ENCODE measurements around the gene CIB2. TPM values are rescaled to one million over a fixed set of nuclear protein-coding genes. Genes with fewer than 3 reads are reported as not detected.

Gene CIB2
- polyA plus RNA-seq, 2 of the 4 experiments (the other 2 are of a cell fraction) = 21.2 to 25.3 TPM

DNA sequence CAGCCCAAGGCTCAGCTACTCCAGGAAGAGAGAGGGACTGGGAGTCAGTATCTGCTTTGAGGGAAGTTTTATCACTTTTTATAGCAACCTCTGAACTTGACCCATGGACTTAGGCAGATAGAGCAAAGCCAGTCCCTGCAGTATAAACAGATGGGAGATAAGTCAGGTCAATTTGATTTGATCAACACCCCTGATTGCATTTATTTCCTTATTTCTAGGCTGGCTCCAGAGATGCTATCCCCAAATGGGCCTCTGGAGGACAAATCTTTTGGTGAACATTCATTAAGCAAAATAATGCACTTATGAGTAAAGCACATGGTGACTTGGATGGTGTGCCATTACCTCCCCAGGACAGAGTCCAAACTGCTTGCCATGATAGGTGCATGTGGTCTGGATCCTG, 9.0 kb upstream of the CIB2 start:
- POLR2A ChIA-PET = no interaction called here
- FAIRE-seq (no peak), ATAC-seq (peak in 1 of 2 experiments; percentile 48; a peak in 2 of 6 replicates), DNase-seq (ENCODE audit: low read depth in 1 of 2, low spot score in 1 of 2) (no peak)
- H3K27ac ChIP-seq = no peak overlapping the region
- H3K4me1 ChIP-seq = no peaks in the 10 kb centered on the region
- TF ChIP-seq, protein P1, sequence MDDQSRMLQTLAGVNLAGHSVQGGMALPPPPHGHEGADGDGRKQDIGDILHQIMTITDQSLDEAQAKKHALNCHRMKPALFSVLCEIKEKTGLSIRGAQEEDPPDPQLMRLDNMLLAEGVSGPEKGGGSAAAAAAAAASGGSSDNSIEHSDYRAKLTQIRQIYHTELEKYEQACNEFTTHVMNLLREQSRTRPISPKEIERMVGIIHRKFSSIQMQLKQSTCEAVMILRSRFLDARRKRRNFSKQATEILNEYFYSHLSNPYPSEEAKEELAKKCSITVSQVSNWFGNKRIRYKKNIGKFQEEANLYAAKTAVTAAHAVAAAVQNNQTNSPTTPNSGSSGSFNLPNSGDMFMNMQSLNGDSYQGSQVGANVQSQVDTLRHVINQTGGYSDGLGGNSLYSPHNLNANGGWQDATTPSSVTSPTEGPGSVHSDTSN (IDR thresholded peaks at IDR 0.05) = no peak
- TF ChIP-seq NPAS2 (CRISPR knock-in tag; IDR thresholded peaks at IDR 0.05; ENCODE audit: borderline replicate concordance) (no peak), EHF (CRISPR knock-in tag; IDR thresholded peaks at IDR 0.05) (no peak), HEYL (CRISPR knock-in tag; IDR thresholded peaks at IDR 0.05) (no peak), EP300 (IDR thresholded peaks at IDR 0.05) (no peak), HOXB5 (CRISPR knock-in tag; IDR thresholded peaks at IDR 0.05) (no peak), HOXA7 (CRISPR knock-in tag; IDR thresholded peaks at IDR 0.05) (no peak), ZFP36 (IDR thresholded peaks at IDR 0.05; ENCODE audit: borderline replicate concordance, partially characterized antibody) (no peak), ESRRA (IDR thresholded peaks at IDR 0.05; ENCODE audit: borderline replicate concordance, low read length) (no peak), NR3C1 (IDR thresholded peaks at IDR 0.05) (no peak), KDM5A (IDR thresholded peaks at IDR 0.05) (no peak), RNF2 (IDR thresholded peaks at IDR 0.05; ENCODE audit: borderline replicate concordance, low read depth) (no peak)
- TF ChIP-seq, protein P2, sequence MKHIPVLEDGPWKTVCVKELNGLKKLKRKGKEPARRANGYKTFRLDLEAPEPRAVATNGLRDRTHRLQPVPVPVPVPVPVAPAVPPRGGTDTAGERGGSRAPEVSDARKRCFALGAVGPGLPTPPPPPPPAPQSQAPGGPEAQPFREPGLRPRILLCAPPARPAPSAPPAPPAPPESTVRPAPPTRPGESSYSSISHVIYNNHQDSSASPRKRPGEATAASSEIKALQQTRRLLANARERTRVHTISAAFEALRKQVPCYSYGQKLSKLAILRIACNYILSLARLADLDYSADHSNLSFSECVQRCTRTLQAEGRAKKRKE (CRISPR knock-in tag; IDR thresholded peaks at IDR 0.05; ENCODE audit: low read depth) = no peak
- CTCF ChIA-PET = interaction anchor here (1.0 to 5.9 kb wide), 5 partner anchors 9 to 101 kb away, joined by 3 to 31 read pairs (median 10); partner anchors contain the start of gene CIB2
- H3K4me2 ChIP-seq = no peak overlapping the region
- H3K4me3 ChIP-seq = no peak overlapping the region
- H3K9me3 ChIP-seq = no peaks in the 10 kb centered on the region

DNA sequence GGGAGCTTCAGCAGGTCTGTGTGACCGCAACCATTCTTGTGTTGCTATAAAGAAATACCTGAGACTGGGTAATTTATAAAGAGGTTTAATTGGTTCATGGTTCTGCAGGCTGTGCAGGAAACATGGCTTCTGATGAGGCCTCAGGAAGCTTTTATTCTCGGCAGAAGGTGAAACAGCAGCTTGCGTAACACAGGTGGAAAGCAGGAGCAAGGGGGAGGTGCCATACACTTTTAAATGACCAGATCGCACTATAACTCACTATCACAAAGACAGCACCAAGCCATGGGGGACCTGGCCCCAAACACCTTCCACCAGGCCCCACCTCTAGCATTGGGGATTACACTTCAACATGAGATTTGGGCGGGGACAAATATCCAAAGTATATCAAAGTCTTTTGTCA, 8.3 kb upstream of the CIB2 start:
- ChIA-PET POLR2A (interaction anchor here (1.3 to 1.5 kb wide), 2 partner anchors 9 to 10 kb away, joined by 6 to 10 read pairs; partner anchors contain the start of genes CIB2 and IDH3A), CTCF (interaction anchor here (1.0 to 5.9 kb wide), 12 partner anchors 9 to 103 kb away, joined by 3 to 31 read pairs (median 4); partner anchors contain the start of genes CIB2 and IDH3A)
- FAIRE-seq = no peak

DNA sequence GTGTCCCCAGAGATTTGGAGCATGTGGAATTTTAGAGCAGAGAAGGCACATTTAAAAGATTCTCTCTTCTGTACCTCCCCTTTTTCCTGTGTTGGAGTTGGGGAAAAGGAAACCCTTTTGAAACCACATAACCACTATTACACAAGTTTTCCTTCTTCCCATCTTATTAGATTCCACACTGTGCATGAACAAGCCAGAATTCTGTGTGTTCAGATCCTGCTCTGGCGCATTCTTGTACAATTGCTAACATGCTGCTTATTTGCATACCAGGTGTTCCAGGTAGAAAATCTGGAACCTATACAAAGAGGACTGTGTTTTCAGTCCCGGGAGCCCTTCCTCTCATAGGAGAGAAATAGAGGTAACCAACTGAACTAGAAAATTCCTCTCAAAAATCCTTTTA, 2.6 kb upstream of the CIB2 start:
- no peak overlapping the region for H3K27ac ChIP-seq
- no peak for TF ChIP-seq RCOR1 (IDR thresholded peaks at IDR 0.05; ENCODE audit: low read depth, low read length)
- no peak for TF ChIP-seq ZNF302 (CRISPR knock-in tag; IDR thresholded peaks at IDR 0.05)
- TF ChIP-seq MAZ (IDR thresholded peaks at IDR 0.05; ENCODE audit: borderline replicate concordance, low read depth, low read length) = no peak
- TF ChIP-seq, protein P3, sequence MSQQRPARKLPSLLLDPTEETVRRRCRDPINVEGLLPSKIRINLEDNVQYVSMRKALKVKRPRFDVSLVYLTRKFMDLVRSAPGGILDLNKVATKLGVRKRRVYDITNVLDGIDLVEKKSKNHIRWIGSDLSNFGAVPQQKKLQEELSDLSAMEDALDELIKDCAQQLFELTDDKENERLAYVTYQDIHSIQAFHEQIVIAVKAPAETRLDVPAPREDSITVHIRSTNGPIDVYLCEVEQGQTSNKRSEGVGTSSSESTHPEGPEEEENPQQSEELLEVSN (IDR thresholded peaks at IDR 0.05; ENCODE audit: borderline replicate concordance, low read depth) = no peak
- no peak for TF ChIP-seq EHMT2 (IDR thresholded peaks at IDR 0.05; ENCODE audit: low read depth)
- TF ChIP-seq PHF8 (IDR thresholded peaks at IDR 0.05; ENCODE audit: borderline replicate concordance, low read depth) = no peak
- no peak for TF ChIP-seq POLR2AphosphoS2 (conservative IDR thresholded peaks at IDR 0.05; ENCODE audit: low read length)
- no peak for TF ChIP-seq NR3C1 (IDR thresholded peaks at IDR 0.05)
- TF ChIP-seq, protein P4, sequence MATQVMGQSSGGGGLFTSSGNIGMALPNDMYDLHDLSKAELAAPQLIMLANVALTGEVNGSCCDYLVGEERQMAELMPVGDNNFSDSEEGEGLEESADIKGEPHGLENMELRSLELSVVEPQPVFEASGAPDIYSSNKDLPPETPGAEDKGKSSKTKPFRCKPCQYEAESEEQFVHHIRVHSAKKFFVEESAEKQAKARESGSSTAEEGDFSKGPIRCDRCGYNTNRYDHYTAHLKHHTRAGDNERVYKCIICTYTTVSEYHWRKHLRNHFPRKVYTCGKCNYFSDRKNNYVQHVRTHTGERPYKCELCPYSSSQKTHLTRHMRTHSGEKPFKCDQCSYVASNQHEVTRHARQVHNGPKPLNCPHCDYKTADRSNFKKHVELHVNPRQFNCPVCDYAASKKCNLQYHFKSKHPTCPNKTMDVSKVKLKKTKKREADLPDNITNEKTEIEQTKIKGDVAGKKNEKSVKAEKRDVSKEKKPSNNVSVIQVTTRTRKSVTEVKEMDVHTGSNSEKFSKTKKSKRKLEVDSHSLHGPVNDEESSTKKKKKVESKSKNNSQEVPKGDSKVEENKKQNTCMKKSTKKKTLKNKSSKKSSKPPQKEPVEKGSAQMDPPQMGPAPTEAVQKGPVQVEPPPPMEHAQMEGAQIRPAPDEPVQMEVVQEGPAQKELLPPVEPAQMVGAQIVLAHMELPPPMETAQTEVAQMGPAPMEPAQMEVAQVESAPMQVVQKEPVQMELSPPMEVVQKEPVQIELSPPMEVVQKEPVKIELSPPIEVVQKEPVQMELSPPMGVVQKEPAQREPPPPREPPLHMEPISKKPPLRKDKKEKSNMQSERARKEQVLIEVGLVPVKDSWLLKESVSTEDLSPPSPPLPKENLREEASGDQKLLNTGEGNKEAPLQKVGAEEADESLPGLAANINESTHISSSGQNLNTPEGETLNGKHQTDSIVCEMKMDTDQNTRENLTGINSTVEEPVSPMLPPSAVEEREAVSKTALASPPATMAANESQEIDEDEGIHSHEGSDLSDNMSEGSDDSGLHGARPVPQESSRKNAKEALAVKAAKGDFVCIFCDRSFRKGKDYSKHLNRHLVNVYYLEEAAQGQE (IDR thresholded peaks at IDR 0.05) = no peak
- no peak for TF ChIP-seq KDM5A (IDR thresholded peaks at IDR 0.05)
- no peak for TF ChIP-seq HOXB13 (CRISPR knock-in tag; IDR thresholded peaks at IDR 0.05; ENCODE audit: low read depth)
- H3K9me3 ChIP-seq = no peaks in the 10 kb centered on the region
- H3K4me1 ChIP-seq = peaks cover 21% of the 10 kb centered on the region
- FAIRE-seq (no peak), ATAC-seq (no peak), DNase-seq (ENCODE audit: low read depth in 1 of 2, low spot score in 1 of 2) (no peak)
- CTCF ChIA-PET = interaction anchor here (1.1 to 9.0 kb wide), 5 partner anchors 10 to 175 kb away, joined by 3 to 116 read pairs (median 14); no protein-coding TSS in a partner anchor
- WGBS (ENCODE audit: missing lambda C conversion rate) = 85% methylated on average over 2 of the region's 2 CpGs
- POLR2A ChIA-PET = no interaction called here
- H3K4me3 ChIP-seq = no peak overlapping the region
- H3K4me2 ChIP-seq = no peak overlapping the region

More for the DNA sequence above, 8.3 kb upstream of the CIB2 start:
- Histone ChIP-seq H3K27ac (no peak overlapping the region), H3K4me1 (no peaks in the 10 kb centered on the region), H3K9me3 (no peaks in the 10 kb centered on the region), H3K4me2 (no peak overlapping the region), H3K4me3 (no peak overlapping the region)
- WGBS (ENCODE audit: missing lambda C conversion rate) = 89% methylated on average over 5 of the region's 5 CpGs
- peak in 1 of 2 experiments; percentile 34; a peak in 1 of 4 replicates for TF ChIP-seq CEBPB (IDR thresholded peaks at IDR 0.05)
- no peak for TF ChIP-seq CBX2 (IDR thresholded peaks at IDR 0.05; ENCODE audit: borderline replicate concordance, low read depth)
- ATAC-seq (no peak), DNase-seq (ENCODE audit: low read depth in 1 of 2, low spot score in 1 of 2) (no peak)

Data from A549 (cell line).